Measurements from ENCODE around the gene OSBPL5.

The OSBPL5 gene

GRCh38 chr11:3096909-3097530 lies 68.1 kb downstream of the OSBPL5 start:
- DNase-seq = no peak

- peak; percentile 74 for DNase-seq
These were observed 69.3 kb downstream of the OSBPL5 start for GRCh38 chr11:3095712-3096361.

DNA sequence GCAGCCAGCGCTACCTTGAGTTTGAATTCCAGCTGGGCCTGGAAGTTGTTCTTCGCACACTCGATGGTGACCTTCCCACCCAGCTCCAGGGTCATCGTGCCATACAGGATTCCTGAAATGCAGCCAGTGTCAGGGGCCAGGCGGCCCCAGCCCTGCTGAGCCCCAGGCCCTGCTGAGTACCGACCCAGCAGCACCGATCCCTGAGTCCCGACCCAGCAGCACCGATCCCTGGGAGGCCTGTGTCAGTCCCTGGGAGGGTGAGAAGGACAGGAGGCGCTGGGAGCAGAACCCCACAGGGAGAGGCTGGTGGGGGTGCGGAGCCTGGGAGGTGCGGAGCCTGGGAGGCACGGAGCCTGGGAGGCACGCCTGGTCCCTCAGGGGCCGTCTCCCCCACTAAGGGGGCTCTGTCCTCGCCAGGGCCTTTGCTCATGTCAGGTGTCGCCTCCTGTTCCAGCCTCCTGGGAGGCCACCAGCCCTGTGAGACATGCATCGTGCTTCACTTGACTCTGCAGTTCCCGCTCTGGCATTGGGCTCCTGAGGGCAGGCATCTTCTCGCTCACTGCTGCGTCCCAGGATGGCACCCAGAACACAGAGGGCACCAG lies 70.8 kb downstream of the OSBPL5 start:
- DNase-seq = no peak

GRCh38 chr11:3093281-3094191 lies 71.6 kb downstream of the OSBPL5 start:
- no peak for DNase-seq

- DNase-seq = no peak
These were observed 72.4 kb downstream of the OSBPL5 start for GRCh38 chr11:3092603-3093141.

DNA sequence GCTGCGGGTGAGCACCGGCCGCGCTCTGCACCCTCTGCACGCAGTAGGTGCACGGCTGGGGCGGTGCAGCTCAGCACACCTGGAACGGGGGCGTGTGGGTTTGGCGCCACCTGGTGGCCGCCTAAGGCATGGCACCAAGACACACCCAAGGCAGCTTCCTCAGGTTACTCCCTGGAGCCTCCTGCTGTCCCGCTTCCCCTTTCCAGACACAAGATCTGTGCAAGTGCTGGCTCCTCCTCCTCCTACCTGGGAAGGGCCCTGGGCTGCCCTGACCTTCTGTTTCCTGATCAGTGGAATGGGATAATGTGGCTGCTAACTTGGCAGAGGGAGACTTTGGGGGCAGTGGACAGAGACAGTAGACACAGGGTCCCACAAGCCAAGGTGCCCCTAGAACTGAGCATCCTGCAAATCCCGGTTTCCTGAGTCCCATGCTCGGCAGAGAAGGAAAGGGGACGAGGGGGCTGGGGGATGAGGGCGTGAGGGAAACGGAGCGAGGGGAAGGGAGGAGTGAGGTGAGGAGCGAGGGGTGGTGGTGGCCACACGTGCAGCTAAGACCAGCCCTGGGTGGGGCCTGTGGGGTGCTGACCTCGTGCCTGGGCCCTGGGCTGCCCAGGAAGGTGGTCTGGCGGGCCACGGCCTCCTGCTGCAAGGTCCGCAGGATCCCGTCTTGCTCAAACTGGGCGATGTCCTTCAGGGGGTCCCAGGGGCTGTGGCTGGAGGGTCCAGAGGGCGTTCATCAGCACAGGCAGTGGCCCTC lies 73.1 kb downstream of the OSBPL5 start:
- peak; percentile 31 for DNase-seq

DNA sequence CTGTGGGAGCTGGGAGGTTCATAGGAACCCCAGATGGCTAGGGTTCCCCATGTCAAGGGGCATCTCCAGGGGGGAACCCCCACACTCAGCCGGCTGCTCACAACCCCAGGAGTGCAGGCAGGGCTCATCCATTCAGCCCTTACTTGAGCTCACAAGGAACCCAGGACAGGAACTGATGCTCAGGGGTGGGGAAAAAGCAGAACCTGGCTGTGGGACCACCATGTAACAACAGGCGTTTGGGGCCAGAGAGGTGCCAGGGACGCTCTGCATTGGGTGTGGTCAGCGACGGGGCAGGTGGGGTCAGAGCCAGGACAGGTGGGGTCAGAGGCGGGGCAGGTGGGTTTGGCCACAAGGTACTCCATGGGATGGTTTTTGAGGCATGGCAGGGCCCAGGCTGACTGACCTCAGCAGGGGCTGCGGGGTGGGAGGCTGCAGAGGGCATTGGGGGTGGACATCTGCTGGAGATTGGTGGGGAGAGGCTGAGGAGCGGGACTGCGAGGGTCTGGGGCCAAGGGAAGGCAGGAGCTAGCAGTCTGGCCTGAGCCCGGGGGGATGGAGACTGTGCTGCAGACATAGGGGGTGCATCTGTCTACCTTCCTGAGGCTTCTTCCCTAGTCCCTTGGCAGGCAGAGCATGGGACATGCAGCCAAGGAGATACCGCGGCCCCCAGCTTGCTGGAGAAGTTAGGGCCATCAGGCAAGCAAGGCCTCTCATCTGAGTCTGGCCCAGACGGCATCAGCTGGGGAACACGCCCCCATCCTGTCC lies 73.8 kb downstream of the OSBPL5 start:
- no peak for DNase-seq

DNA sequence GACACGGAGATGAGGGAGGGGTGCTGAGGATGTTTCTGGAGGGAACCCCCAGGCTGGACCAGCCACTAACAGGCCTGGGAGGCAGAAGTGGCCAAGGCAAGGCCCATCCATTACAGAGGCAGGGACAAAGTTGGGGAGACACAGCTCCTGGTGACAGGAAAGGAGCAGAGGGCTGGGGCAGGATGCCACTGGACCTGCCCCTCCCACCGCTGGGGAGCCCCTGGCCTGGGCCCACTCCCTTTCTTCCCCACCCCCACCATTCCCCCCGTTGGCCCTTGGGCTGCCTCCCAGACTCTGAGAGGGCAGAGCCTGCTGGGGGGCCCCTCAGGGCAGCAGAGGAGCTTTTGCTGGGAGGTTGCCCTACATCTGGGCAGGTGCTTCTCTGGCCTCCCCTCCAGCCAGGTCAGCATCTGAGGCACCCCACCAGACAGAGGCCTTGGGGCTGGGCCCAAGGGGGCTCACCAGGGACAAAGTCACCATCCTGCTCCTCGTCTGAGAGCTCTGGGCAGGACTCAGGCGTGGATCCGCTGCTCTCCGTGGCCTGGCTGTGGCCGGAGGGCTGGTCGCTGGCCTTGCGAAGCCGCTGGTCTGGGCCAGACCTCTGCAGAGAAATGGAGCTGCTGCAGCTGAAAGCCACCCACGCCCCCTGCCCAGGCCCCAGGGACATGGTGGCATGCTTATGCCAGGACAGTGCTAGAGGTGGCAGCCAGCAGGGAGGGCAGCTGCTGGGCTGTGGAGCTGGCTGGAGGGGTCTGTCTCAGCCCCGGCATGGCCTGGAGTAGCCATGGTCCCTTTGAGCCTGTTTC lies 74.8 kb downstream of the OSBPL5 start:
- DNase-seq = no peak

- no peak for DNase-seq
These were observed 75.7 kb downstream of the OSBPL5 start for GRCh38 chr11:3089236-3090061.

GRCh38 chr11:3088806-3089205 lies 76.3 kb downstream of the OSBPL5 start:
- no peak for DNase-seq

- DNase-seq = no peak
These were observed 77.0 kb downstream of the OSBPL5 start for GRCh38 chr11:3087821-3088800.

DNA sequence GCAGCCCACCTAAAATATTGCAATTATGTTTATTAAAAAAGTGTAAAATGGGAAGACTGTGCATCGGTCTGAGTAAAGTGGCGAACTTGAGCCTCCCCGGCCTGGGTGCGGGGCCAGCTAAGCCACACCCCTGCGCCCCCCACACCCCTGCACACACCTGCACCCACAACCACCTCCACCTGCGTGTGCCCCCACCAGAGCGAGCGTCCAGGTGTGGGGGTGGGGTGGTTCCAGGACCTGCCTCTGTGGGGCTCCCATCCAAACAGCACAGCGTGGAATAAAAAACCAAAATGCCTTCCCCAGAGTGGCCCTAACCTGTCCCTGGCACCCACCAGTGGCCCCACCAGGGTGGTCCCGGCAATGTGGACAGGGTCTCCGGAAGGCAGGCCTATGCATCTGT lies 77.7 kb downstream of the OSBPL5 start:
- no peak for DNase-seq

- DNase-seq = no peak
These were observed 78.4 kb downstream of the OSBPL5 start for GRCh38 chr11:3086671-3087150.

GRCh38 chr11:3086114-3086513 lies 79.0 kb downstream of the OSBPL5 start:
- DNase-seq = no peak

- no peak for DNase-seq
These were observed 80.1 kb downstream of the OSBPL5 start for GRCh38 chr11:3085052-3085451.

DNA sequence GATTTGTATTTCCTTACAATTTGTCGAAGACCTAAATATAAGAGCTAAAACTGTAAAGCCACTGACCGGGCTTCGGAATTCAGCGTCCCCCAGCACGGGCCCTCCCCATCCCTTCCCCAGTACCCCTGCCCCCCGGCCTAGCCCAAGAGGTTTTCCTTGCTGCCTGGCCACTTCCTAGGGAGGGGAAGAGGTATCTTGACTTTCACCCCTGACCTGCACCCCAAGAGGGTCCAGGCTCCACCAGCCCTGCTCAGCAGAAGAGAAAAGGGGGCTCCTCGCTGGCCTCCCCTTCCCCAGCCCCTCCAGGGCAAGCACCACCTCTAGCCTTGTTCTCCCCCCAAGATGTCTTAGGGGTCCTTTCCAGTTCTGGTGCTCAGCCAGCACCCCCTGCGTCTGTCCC lies 81.8 kb downstream of the OSBPL5 start:
- no peak for DNase-seq

DNA sequence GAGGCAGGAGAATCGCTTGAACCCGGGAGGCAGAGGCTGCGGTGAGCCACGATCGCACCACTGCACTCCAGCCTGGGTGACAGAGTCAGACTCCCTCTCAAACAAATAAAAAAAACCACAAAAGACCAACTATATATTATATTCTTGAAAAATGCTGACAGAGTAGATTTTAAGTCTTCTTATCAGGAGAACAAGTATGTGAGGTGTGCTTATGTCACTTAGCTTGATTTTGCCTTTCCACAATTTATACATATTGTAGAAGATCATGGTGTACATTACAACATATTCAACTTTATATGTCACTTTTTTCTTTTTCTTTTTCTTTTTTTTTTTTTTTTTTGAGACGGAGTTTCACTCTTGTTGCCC lies 83.7 kb downstream of the OSBPL5 start:
- DNase-seq = no peak

- no peak for DNase-seq
These were observed 84.3 kb downstream of the OSBPL5 start for GRCh38 chr11:3080733-3081385.
